ENCODE results near the gene ACKR3. TPM values are rescaled to one million over a fixed set of nuclear protein-coding genes. Genes with fewer than 3 reads are reported as not detected.

Gene ACKR3
- total RNA-seq (1 to 10 TPM; 1.1 to 3.5 (median 1.9) TPM), polyA plus RNA-seq (10 to 100 TPM in 1 of 3 donors, 1 to 10 TPM in 2; 1.2 to 12.8 (median 3.3) TPM)
- long read RNA-seq, donor 1, result 0 reads
- long read RNA-seq, donor 2, result 0 reads
- long read RNA-seq, donor 3, result 0 reads
- long read RNA-seq, donor 4, result 0 reads
- long read RNA-seq, donor 5, result 0 reads
- long read RNA-seq, donor 6, partial matches to known transcripts, result 0 of 1 reads
- long read RNA-seq, donor 6, other reads (novel, unspliced or antisense), result 1 of 1 reads
- long read RNA-seq, donor 7, partial matches to known transcripts, result 0 of 2 reads
- long read RNA-seq, donor 7, other reads (novel, unspliced or antisense), result 0 of 2 reads
- long read RNA-seq, donor 8, result 0 reads
- long read RNA-seq, donor 9, result 0 reads
- long read RNA-seq, donor 10, partial matches to known transcripts, result 0 of 1 reads
- long read RNA-seq, donor 10, other reads (novel, unspliced or antisense), result 0 of 1 reads

DNA sequence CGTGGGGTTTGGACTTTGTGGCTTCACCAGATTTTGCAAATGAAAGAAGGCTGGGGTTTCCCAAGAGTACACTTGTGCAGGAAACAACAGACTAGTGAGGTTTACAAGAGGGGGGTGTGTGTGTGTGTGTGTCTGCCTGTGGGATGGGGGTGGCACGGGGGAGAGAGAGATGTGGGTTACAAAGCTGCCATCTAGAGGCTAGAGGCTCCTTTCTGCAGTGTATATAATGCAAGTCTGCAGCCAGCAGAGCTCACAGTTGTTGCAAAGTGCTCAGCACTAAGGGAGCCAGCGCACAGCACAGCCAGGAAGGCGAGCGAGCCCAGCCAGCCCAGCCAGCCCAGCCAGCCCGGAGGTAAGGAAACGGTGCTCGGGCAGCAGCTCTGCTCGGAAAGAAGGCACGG is at the start of gene ACKR3:
Gene ACKR3 (plus strand): TSS at position 253 of the 401 bp plus-strand sequence. CDS start 10,641 bp downstream, outside the sequence.
- Histone ChIP-seq H3K36me3 (replicated peaks in 1 of 2) (no peaks in the 10 kb centered on the region), H3K4me1 (replicated peaks in 1 of 2) (peaks cover 0 to 14% of the 10 kb centered on the region in 2 donors), H3K27ac (no peak within 1 kb of the TSS), H3K4me3 (peak within 1 kb of the TSS in 1 of 4 donors; percentile 48), H3K9me3 (replicated peaks in 1 of 3) (no peaks in the 10 kb centered on the region), H3K27me3 (peaks cover 10% of the 10 kb centered on the region)
- DNase-seq, result peak; percentile 19 to 73 (median 39)
- intact Hi-C loops (cut with DNase I), result no loop called here
- no peak for TF ChIP-seq POLR2A (IDR thresholded peaks at IDR 0.05)
- TF ChIP-seq, protein P1, sequence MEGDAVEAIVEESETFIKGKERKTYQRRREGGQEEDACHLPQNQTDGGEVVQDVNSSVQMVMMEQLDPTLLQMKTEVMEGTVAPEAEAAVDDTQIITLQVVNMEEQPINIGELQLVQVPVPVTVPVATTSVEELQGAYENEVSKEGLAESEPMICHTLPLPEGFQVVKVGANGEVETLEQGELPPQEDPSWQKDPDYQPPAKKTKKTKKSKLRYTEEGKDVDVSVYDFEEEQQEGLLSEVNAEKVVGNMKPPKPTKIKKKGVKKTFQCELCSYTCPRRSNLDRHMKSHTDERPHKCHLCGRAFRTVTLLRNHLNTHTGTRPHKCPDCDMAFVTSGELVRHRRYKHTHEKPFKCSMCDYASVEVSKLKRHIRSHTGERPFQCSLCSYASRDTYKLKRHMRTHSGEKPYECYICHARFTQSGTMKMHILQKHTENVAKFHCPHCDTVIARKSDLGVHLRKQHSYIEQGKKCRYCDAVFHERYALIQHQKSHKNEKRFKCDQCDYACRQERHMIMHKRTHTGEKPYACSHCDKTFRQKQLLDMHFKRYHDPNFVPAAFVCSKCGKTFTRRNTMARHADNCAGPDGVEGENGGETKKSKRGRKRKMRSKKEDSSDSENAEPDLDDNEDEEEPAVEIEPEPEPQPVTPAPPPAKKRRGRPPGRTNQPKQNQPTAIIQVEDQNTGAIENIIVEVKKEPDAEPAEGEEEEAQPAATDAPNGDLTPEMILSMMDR (IDR thresholded peaks at IDR 0.05), result peak in 2 of 6 experiments; percentile 31 to 33
- 9 to 28% (median 17%) methylated on average over 3 to 10 of the region's 10 CpGs for WGBS, 4 donors

DNA sequence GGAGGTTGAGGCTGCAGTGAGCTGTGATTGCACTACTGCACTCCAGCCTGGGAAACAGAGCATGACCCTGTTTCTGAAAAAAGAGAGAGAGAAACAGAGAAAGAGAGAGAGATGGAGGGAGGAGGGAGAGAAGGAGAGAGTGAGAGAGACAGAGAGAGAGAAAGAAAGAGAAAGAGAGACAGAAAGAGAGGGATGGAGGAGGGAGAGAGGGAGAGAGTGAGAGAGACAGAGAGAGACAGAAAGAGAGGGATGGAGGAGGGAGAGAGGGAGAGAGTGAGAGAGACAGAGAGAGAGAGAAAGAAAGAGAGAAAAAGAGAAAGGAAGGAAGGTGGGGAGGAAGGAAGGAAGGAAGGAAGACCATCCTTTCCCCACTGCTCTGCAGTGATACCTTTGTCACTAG is 48.1 kb upstream of the ACKR3 start:
- Histone ChIP-seq H3K4me3 (no peak overlapping the region), H3K36me3 (replicated peaks in 1 of 2) (no peaks in the 10 kb centered on the region), H3K9me3 (replicated peaks in 1 of 3) (no peaks in the 10 kb centered on the region), H3K27ac (no peak overlapping the region), H3K27me3 (no peaks in the 10 kb centered on the region), H3K4me1 (replicated peaks in 1 of 2) (no peaks in the 10 kb centered on the region)
- TF ChIP-seq POLR2A (IDR thresholded peaks at IDR 0.05), result no peak
- TF ChIP-seq, protein P1 (IDR thresholded peaks at IDR 0.05), result no peak
- intact Hi-C loops (cut with DNase I), result no loop called here
- no peak for DNase-seq

DNA sequence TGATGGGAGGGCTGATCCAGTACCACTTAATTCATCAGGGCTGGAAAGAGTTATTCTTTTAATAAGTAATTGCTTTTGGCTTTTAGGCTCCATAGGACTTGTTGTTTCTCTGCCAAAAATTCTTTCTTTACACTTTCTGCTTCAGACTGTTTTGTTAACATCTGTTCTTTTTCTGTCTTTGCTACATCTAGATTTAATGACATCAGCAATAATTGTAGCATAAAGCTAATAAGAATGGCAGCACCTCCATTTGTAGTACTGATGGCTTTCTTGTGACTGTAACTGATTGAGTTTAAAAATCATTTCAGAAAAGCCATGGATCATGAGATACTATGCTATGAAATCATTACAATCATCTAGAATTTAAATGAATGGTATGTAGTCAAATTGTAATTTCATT is 46.4 kb upstream of the ACKR3 start:
- no peak for TF ChIP-seq POLR2A (IDR thresholded peaks at IDR 0.05)
- TF ChIP-seq, protein P1 (IDR thresholded peaks at IDR 0.05), result no peak
- no peak overlapping the region for H3K4me3 ChIP-seq
- no peaks in the 10 kb centered on the region for H3K27me3 ChIP-seq
- no peaks in the 10 kb centered on the region for H3K9me3 ChIP-seq (replicated peaks in 1 of 3)
- no peak for DNase-seq
- intact Hi-C loops (cut with DNase I), result no loop called here
- no peaks in the 10 kb centered on the region for H3K4me1 ChIP-seq (replicated peaks in 1 of 2)
- H3K36me3 ChIP-seq (replicated peaks in 1 of 2), result no peaks in the 10 kb centered on the region
- no peak overlapping the region for H3K27ac ChIP-seq

DNA sequence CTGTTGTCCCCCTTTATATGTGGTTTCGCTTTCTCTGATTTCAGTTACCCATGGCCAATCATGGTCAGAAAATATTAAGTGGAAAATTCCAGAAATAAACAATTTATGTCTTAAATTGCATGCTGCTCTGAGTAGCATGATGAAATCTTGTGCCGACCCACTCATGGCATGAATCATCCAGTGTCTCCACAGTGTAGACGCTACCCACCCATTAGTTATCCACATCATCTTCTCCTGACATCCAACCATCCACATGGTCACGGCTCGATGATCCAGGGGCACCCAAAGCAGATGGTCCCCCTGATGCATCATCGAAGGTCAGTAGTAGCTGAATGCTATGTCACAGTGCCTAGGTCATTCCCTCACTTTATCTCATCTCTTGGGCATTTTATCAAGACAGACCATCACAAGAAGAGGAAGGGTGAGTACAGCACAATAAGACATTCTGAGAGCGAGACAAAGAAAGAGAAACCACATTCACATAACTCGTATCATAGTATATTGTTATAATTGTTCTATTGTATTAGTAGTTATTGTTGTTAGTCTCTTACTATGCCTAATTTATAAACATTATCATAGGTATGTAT is 44.1 kb upstream of the ACKR3 start:
- no peaks in the 10 kb centered on the region for H3K27me3 ChIP-seq
- DNase-seq, result no peak
- no peaks in the 10 kb centered on the region for H3K4me1 ChIP-seq (replicated peaks in 1 of 2)
- no peak overlapping the region for H3K4me3 ChIP-seq
- 79 to 85% (median 83%) methylated on average over 8 of the region's 8 CpGs for WGBS, 4 donors
- intact Hi-C loops (cut with DNase I), result no loop called here
- no peak overlapping the region for H3K27ac ChIP-seq
- H3K9me3 ChIP-seq (replicated peaks in 1 of 3), result no peaks in the 10 kb centered on the region
- H3K36me3 ChIP-seq (replicated peaks in 1 of 2), result no peaks in the 10 kb centered on the region
- no peak for TF ChIP-seq POLR2A (IDR thresholded peaks at IDR 0.05)
- TF ChIP-seq, protein P1 (IDR thresholded peaks at IDR 0.05), result no peak
